H1 (cell line): ENCODE measurements around the gene CYTL1. TPM values are rescaled to one million over a fixed set of nuclear protein-coding genes. Genes with fewer than 3 reads are reported as not detected.

Experiments used
- ASH2L ChIP-seq: fragments of 200-600, 300-600 bp; sonication (generic); IDR thresholded peaks from one replicate; pipeline ENCODE4 v1.7.1; 2017; ENCODE audit warnings: low read length
- CBX8 ChIP-seq: fragments of 300-800, 300-1000 bp; sonication (generic); IDR thresholded peaks from 2 replicates; pipeline ENCODE4 v1.7.1; 2016; ENCODE audit warnings: low read depth, low read length, borderline replicate concordance
- CEBPB ChIP-seq: IDR thresholded peaks from 2 replicates; pipeline ENCODE4 v1.6.1; 2012; ENCODE audit warnings: low read depth, low read length
- GTF2F1 ChIP-seq: IDR thresholded peaks from 2 replicates; pipeline ENCODE4 v1.6.1; 2012; ENCODE audit warnings: low read depth, low read length, improper control_type of control experiment, borderline replicate concordance
- KDM5A ChIP-seq: fragments of 200-600 bp; IDR thresholded peaks from 2 replicates; pipeline ENCODE4 v1.7.1; 2012; ENCODE audit warnings: mild to moderate bottlenecking, low read length, inconsistent platforms, mixed read lengths
- POLR2AphosphoS5 ChIP-seq: IDR thresholded peaks from 2 replicates; pipeline ENCODE4 v1.6.1; 2011; ENCODE audit warnings: low read depth, low read length
- TAF1 ChIP-seq: IDR thresholded peaks from 2 replicates; pipeline ENCODE4 v1.6.1; 2011; ENCODE audit warnings: mild to moderate bottlenecking, low read depth, low read length
- TAF7 ChIP-seq: optimal IDR thresholded peaks from 2 replicates; pipeline ENCODE3; 2011; ENCODE audit warnings: low read depth, mild to moderate bottlenecking, inconsistent platforms, low read length, moderate library complexity, borderline replicate concordance
- polyA plus RNA-seq, 7 experiments: library from polyadenylated mRNA; depleted of rRNA in 3 of 7; stranded (reverse) in 5 of 7; unstranded in 2 of 7; fragments of >200 nt in 5 of 7; fragments of 200-250 nt in 2 of 7; gene quantifications; 1 replicate in 5 of 7; 2 replicates in 1 of 7; 4 replicates in 1 of 7; pipeline versions ENCODE4 v1.2.1 to v1.2.3, GENCODE V29; 2011 to 2013; ENCODE audit warnings: missing spikeins in 2 of 7, mixed read lengths in 2 of 7
- total RNA-seq: library from RNA; stranded (reverse); fragmentation: NEBNext Ultra II Directional; extraction: Animal tissue kit (Norgen Biotek cat#: 25700); gene quantifications from 2 replicates; pipeline ENCODE4 v1.2.1, GENCODE V29; 2021

Gene CYTL1
- total and polyA plus RNA-seq, 2 of the 8 experiments (the other 6 are each of a cell fraction or from before 2014, with no cell fraction given) = 8.6 to 9.8 TPM

- TF ChIP-seq ASH2L (peak; percentile 74), CBX8 (no peak), TAF1 (no peak; the same call in 1 of the 2 replicates), KDM5A (no peak), CEBPB (no peak), GTF2F1 (no peak), POLR2AphosphoS5 (no peak), TAF7 (no peak)
Observed at GRCh38 chr4:5051278-5052203, 32.3 kb upstream of the CYTL1 start, which contains the start of gene STK32B (continued).
